Neural progenitor cell (in vitro differentiated cells): ENCODE data around the gene GANAB. TPM values are rescaled to one million over a fixed set of nuclear protein-coding genes. Genes with fewer than 3 reads are reported as not detected.

Experiments
- DNase-seq: peaks from one replicate; pipeline ENCODE4 v3.0.0-alpha.2; 2016; ENCODE audit warnings: low spot score
- H2AFZ ChIP-seq: fragments of 200-600 bp; sonication (generic); replicated peaks from 2 replicates; pipeline ENCODE4 v1.6.1; 2016; ENCODE audit warnings: antibody characterized with exemption
- H3F3A ChIP-seq: fragments of 200-600 bp; sonication (generic); 2 replicates; pipeline ENCODE4 v1.6.1; 2016; ENCODE audit warnings: antibody characterized with exemption, low read depth
- H3K27ac ChIP-seq: fragments of 200-600 bp; sonication (generic); 2 replicates; pipeline ENCODE4 v1.5.1; 2016; ENCODE audit warnings: mild to moderate bottlenecking
- H3K27me3 ChIP-seq: fragments of 200-600 bp; sonication (generic); 2 replicates; pipeline ENCODE4 v1.6.1; 2016; ENCODE audit warnings: mild to moderate bottlenecking, moderate library complexity
- H3K36me3 ChIP-seq: fragments of 200-600 bp; sonication (generic); 2 replicates; pipeline ENCODE4 v1.5.1; 2016
- H3K4me1 ChIP-seq: fragments of 200-600 bp; sonication (generic); 2 replicates; pipeline ENCODE4 v1.6.1; 2016; ENCODE audit warnings: mixed run types
- H3K4me2 ChIP-seq: fragments of 200-600 bp; sonication (generic); 2 replicates; pipeline ENCODE4 v1.6.1; 2016
- H3K4me3 ChIP-seq: fragments of 200-600 bp; sonication (generic); 2 replicates; pipeline ENCODE4 v1.5.1; 2016
- H3K79me2 ChIP-seq: fragments of 200-600 bp; sonication (generic); 2 replicates; pipeline ENCODE4 v1.6.1; 2016; ENCODE audit warnings: low read depth
- H3K9ac ChIP-seq: fragments of 200-600 bp; sonication (generic); 2 replicates; pipeline ENCODE4 v1.6.1; 2016
- H3K9me3 ChIP-seq: fragments of 200-600 bp; sonication (generic); 2 replicates; pipeline ENCODE4 v1.5.1; 2016; ENCODE audit warnings: low read depth
- H4K20me1 ChIP-seq: fragments of 200-600 bp; sonication (generic); 2 replicates; pipeline ENCODE4 v1.6.1; 2016; ENCODE audit warnings: low read depth
- H3K27ac Mint-ChIP-seq: 3 replicates; pipeline ENCODE4 v1.8.0; 2021; ENCODE audit warnings: mixed read lengths
- H3K27me3 Mint-ChIP-seq: 2 replicates; pipeline ENCODE4 v1.8.0; 2022; ENCODE audit warnings: low read depth, mild to moderate bottlenecking, inconsistent platforms, moderate library complexity, mixed read lengths; ENCODE audit not compliant: insufficient read depth
- H3K36me3 Mint-ChIP-seq: 3 replicates; pipeline ENCODE4 v1.8.0; 2021; ENCODE audit warnings: mixed read lengths
- H3K4me1 Mint-ChIP-seq: 3 replicates; pipeline ENCODE4 v1.8.0; 2021; ENCODE audit warnings: mixed read lengths
- H3K4me3 Mint-ChIP-seq: 3 replicates; pipeline ENCODE4 v1.8.0; 2021; ENCODE audit warnings: mild to moderate bottlenecking, moderate library complexity, mixed read lengths
- H3K9me3 Mint-ChIP-seq: 3 replicates; pipeline ENCODE4 v1.8.0; 2020; ENCODE audit warnings: mixed read lengths
- EZH2 ChIP-seq: fragments of 200-600 bp; sonication (generic); IDR thresholded peaks from 2 replicates; pipeline ENCODE4 v1.6.1; 2017; ENCODE audit warnings: antibody characterized with exemption, mild to moderate bottlenecking, moderate library complexity
- EZH2phosphoT487 ChIP-seq: fragments of 200-600 bp; sonication (generic); IDR thresholded peaks from 2 replicates; pipeline ENCODE4 v1.6.1; 2017; ENCODE audit warnings: antibody characterized with exemption
- total RNA-seq: library from RNA; depleted of rRNA; stranded (reverse); fragments of >200 nt; gene quantifications from 2 replicates; pipeline ENCODE4 v1.2.3, GENCODE V29; 2015; ENCODE audit warnings: low replicate concordance
- TF ChIP-seq, protein P1 (sequence below): fragments of 200-600 bp; sonication (generic); IDR thresholded peaks from 2 replicates; pipeline ENCODE4 v1.5.1; 2017; ENCODE audit warnings: antibody characterized with exemption, mild to moderate bottlenecking

GANAB gene
- total RNA-seq, 1 donor from 2014 or later: 202 TPM

DNA sequence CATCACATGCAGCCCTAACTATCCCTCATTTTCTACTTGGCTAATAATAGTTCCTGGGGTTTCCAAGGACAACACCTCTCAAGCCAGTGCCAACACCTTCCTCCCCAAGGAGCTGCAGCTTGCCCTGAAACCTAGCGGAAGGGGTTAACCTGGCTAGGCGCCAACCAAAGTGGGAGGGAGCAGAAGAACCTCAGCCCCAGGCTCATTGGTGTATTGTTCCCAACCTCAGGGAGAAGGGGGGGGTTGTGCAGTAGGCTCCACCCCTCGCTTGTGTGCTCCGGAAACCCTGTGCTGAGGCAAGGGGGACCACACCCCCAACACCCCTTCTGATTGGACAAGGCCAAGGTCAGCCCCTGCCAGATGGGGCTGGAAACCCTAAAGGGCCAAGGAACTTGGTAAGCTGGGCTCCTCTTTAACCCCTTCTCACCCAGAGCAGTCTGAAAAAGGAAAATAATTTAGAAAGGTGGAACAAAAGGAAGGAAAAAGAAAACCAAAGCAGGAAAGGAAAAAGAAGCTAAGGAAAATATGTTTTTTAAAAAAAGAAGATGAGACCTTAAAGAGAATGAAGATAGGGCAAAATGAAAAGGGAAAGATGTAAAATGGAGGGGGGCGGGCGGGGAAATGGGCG is 47.2 kb downstream of the GANAB start:
- TF ChIP-seq EZH2phosphoT487: no peak
- TF ChIP-seq, protein P1, sequence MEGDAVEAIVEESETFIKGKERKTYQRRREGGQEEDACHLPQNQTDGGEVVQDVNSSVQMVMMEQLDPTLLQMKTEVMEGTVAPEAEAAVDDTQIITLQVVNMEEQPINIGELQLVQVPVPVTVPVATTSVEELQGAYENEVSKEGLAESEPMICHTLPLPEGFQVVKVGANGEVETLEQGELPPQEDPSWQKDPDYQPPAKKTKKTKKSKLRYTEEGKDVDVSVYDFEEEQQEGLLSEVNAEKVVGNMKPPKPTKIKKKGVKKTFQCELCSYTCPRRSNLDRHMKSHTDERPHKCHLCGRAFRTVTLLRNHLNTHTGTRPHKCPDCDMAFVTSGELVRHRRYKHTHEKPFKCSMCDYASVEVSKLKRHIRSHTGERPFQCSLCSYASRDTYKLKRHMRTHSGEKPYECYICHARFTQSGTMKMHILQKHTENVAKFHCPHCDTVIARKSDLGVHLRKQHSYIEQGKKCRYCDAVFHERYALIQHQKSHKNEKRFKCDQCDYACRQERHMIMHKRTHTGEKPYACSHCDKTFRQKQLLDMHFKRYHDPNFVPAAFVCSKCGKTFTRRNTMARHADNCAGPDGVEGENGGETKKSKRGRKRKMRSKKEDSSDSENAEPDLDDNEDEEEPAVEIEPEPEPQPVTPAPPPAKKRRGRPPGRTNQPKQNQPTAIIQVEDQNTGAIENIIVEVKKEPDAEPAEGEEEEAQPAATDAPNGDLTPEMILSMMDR: no peak
- TF ChIP-seq EZH2: no peak
- Histone ChIP-seq H3K4me1 (peaks cover 23% of the 10 kb centered on the region), H3K4me3 (peak overlapping the region; percentile 87), H3K4me2 (peak overlapping the region; percentile 92), H3K79me2 (peaks cover 36% of the 10 kb centered on the region), H2AFZ (no peak overlapping the region), H3K9ac (no peak overlapping the region), H3K27me3 (peaks cover 22% of the 10 kb centered on the region), H4K20me1 (peaks cover 31% of the 10 kb centered on the region), H3F3A (peaks cover 63% of the 10 kb centered on the region), H3K36me3 (no peaks in the 10 kb centered on the region), H3K27ac (no peak overlapping the region), H3K9me3 (no peaks in the 10 kb centered on the region)
- peak overlapping the region; percentile 92 for H3K27ac Mint-ChIP-seq
- H3K9me3 Mint-ChIP-seq: no peaks in the 10 kb centered on the region
- peaks cover 5% of the 10 kb centered on the region for H3K27me3 Mint-ChIP-seq
- DNase-seq: peak; percentile 77
- H3K4me1 Mint-ChIP-seq: peaks cover 40% of the 10 kb centered on the region
- H3K4me3 Mint-ChIP-seq: peak overlapping the region; percentile 99
- H3K36me3 Mint-ChIP-seq: peaks cover 37% of the 10 kb centered on the region

DNA sequence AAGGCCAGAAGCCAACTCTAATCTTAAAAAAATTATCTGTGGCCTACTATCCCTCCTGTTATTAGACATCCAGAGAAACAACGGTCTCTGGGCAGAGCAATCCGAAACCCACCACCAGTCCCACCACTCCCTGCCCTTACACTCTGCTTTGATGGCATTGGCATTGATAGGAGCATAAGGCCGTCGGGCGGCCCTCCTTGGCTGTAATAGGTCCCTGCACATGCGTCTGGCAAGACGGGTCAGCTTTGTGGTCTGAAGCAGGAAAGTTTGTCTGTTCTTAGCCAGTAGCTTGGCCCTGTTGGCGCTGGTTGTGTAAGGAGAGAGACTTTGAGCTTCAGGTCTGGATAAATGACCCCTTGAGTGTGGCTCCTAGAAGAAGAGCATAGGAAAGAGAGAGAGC is 51.3 kb downstream of the GANAB start:
- peaks cover 29% of the 10 kb centered on the region for H4K20me1 ChIP-seq
- peaks cover 15% of the 10 kb centered on the region for H3K4me1 ChIP-seq
- Mint-ChIP-seq H3K9me3 (no peaks in the 10 kb centered on the region), H3K4me1 (peaks cover 36% of the 10 kb centered on the region), H3K27me3 (peaks cover 2% of the 10 kb centered on the region), H3K27ac (no peak overlapping the region), H3K36me3 (peaks cover 33% of the 10 kb centered on the region), H3K4me3 (peak overlapping the region; percentile 21)
- no peak overlapping the region for H3K4me3 ChIP-seq
- TF ChIP-seq EZH2 (no peak), EZH2phosphoT487 (no peak)
- TF ChIP-seq, protein P1: no peak
- peaks cover 67% of the 10 kb centered on the region for H3F3A ChIP-seq
- DNase-seq: no peak
- H3K27ac ChIP-seq: no peak overlapping the region
- H2AFZ ChIP-seq: no peak overlapping the region
- no peaks in the 10 kb centered on the region for H3K36me3 ChIP-seq
- no peaks in the 10 kb centered on the region for H3K9me3 ChIP-seq
- no peaks in the 10 kb centered on the region for H3K27me3 ChIP-seq
- H3K9ac ChIP-seq: no peak overlapping the region
- H3K4me2 ChIP-seq: no peak overlapping the region
- H3K79me2 ChIP-seq: peaks cover 33% of the 10 kb centered on the region

DNA sequence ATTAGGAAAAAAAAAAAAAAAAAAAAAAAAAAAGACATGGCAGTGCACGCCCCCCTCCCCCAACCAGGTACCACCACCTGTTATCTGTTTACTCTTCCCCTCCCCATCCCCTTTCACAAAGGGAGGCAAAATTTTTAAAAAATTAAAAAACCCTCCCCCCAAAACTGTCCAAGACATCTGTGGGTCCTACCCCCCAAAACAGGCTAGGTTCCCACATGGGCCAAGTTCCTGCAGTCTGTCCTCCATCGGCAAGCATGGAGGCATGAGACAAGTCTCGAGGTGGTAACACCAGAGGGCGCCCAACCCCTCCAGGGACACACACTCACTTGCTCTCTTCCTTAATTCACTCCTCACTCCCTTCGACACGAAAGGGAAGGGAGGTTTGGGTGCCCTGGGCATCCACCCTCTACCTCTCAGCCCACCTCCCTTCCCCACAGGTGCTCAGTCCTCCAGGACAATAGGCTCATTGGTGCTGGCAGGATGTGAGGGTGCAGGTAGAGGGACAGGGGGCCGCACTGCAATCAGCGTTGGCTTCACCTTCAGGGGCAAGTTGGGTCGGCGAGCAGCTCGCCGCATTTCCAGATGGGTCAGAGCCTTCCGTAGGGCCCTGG is 52.9 kb downstream of the GANAB start:
- Histone ChIP-seq H3K9ac (no peak overlapping the region), H3K36me3 (no peaks in the 10 kb centered on the region), H3K27ac (no peak overlapping the region), H4K20me1 (peaks cover 13% of the 10 kb centered on the region), H3K9me3 (no peaks in the 10 kb centered on the region), H3K4me2 (no peak overlapping the region), H3K4me1 (peaks cover 6% of the 10 kb centered on the region), H3K79me2 (peaks cover 23% of the 10 kb centered on the region), H3K27me3 (no peaks in the 10 kb centered on the region), H3F3A (peaks cover 67% of the 10 kb centered on the region), H2AFZ (no peak overlapping the region), H3K4me3 (no peak overlapping the region)
- Mint-ChIP-seq H3K27me3 (peaks cover 2% of the 10 kb centered on the region), H3K4me3 (peak overlapping the region; percentile 72), H3K4me1 (peaks cover 26% of the 10 kb centered on the region), H3K36me3 (peaks cover 27% of the 10 kb centered on the region), H3K27ac (no peak overlapping the region), H3K9me3 (no peaks in the 10 kb centered on the region)
- TF ChIP-seq, protein P1: peak; percentile 71
- TF ChIP-seq EZH2phosphoT487: no peak
- DNase-seq: peak; percentile 88
